Hepatic stellate cell (primary cell): ENCODE data around the gene KLHL9.

Experiments used
- DNase-seq: peaks from one replicate; pipeline ENCODE4 v3.0.0; 2011; ENCODE audit warnings: low spot score

The KLHL9 gene

DNA sequence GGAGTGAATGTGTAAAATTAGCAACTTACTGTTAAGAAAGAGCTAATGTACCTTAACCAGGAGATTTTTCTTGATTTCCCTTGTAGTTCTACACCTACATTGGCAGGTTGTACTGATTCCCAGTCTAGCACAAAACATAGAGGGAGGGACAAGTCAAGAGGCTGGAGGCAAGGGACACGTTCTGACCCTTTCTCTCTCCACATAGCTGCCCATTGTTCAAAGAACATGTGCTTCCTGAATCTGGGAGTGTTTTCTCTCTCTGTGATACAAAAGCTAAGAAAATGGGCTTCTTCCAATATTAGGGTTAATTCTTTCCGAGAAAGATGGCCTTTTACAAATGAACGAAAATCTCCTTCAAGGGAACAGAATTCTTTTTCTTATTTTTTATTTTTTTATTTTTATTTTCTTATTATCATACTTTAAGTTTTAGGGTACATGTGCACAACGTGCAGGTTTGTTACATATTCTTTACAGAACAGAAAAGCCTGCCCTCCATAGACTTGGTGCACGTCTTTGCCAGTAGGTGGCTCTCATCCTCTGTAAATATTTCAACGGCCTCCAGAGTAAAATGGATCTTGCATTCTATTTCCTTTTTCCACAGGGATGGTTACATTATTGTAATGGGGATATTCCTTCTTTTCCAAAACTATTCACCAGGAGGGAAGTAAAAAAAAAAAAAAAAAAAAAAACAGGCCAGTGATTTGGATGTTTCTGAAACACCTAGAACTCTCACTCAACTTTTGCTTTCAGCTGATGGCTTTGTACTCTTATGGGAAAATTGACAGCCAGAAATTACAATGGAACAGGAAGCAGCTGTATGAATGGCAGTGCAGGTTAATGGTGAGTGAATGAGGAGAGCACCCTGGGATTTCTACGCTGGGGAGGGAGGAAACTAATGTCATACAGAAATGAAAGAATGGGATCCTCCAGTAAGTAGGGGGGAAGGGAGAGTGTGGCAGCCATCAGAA, 17.0 kb downstream of the KLHL9 start:
- DNase-seq = no peak

DNA sequence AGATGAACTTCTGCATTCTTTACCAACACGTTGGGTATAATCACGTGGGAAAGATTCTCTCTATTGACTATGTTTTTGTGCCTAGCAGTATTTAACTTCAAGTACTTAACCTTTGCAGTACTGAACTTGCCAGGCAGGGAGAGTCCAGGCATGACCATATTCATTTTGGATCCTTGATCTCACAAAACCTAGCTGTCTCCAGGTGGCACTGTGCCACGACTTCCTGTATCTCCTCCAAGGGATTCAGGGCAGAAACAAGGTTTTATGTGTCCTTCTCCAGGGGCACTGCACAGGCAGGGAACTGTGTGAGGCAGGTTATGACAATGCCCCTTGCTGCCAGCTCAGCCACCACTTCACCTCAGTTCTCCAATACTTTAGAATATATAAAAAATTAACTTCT, 18.3 kb downstream of the KLHL9 start:
- no peak for DNase-seq

DNA sequence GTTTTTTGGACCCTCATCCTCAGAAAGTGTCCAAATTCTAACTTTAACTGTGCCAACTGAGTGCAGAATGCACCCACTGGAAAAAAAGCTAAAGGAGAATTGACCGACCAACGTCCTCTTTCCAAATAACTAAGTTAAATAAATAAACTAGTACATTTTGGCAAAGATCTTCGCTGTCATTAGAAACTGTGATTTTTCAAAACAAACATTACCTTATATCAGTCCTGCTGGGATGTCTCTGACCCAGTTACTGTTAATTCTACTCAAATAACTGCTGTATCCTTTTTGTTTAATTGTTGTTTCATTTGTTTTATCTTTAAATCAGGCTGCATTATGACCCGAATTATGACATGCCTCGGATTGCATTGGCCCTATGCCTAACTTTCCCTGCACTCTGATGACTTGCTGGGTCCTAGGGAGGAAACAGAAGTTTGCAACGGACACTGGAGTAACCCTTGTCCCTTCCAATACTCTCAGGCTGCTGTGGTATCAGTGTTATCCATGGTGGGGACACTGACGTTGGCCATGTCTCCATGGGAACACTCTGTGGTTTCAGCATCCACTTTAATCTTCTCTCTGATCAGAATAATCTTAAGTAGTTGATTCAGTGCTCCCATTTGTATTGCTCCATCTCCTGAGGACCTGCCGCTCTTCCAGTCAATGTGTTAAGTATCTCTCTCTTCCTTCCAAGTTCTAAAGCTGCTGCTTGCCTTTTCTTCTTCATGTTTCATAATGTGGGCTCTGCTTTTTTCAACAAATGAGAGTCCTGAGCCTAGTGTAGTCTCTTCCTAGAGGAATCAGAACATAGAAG, 19.0 kb downstream of the KLHL9 start:
- no peak for DNase-seq

DNA sequence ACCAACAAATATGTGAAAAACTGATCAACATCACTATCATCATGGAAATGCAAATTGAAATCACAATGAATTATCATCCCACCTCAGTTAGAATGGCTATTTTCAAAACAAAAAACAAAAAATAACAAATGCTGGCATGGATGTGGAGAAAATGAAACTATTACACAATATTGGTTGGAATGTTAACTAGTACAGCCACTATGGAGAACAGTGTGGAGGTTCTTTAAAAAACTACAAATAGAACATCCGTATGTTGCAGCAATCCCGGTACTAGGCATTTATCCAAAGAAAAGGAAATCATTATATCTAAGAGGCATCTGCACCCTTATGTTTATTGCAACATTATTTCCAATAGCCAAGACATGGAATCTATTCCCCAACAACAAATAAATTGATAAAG, 21.1 kb downstream of the KLHL9 start:
- DNase-seq = no peak

DNA sequence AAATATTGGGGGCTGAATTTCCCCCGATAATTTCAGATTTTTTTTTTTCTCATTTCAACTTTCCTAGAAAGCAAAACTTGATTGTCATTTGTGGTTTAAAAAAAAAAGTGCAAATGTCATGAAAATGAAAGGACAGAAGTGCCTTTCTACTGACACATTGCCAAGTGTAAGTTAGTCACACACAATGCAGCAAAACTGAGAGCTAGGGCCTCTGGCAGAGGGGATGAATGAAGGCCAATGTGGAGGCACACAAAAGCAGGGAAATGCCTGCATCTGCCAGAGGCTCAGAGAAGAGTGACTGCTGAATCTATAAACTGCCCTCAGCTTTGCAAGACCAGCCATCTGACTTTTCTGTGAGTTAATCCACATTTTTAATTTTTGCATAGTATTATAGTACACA, 23.3 kb downstream of the KLHL9 start:
- DNase-seq = no peak

DNA sequence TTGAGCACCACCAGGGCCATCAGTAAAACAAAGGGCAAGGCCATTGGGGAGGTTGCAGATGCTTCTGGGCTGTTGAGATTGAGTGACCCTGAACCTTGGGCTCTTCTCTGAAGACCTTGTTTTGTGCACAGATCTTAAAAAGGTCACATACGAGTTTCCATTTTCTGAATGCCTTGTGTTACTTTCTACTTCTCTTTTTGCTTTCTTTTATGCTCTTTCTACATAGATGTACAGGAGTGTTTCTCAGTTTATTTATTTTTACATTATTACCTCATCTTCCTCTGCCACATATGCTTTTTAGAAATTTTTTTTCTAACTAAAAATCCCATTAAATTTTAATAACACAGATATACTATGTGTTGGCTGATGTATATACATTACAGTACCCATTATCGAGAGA, 30.0 kb downstream of the KLHL9 start, which contains the start of gene IFNA5:
IFNA5 (minus strand) TSS at position 101 of the 400 bp plus-strand sequence; CDS start at position 44, 57 bp downstream.
- no peak for DNase-seq

DNA sequence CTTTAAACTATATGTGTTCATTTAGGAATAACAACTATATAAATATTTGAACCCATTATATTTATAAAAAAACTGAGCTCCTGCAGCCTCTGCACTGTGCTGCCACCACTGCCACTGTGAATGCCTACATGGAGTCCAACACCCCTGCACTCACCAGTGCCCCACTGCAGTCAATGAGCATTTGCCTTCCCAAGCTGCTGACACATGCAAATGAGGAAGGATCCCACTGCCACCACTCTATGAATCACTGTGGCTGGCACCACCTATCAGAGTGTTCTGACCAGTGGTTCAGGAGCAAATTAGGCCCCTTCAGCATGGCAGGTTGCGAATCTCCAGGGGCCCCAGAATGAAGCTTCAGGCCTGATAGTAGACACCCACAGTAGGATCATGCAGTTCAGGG, 39.2 kb downstream of the KLHL9 start:
- no peak for DNase-seq

DNA sequence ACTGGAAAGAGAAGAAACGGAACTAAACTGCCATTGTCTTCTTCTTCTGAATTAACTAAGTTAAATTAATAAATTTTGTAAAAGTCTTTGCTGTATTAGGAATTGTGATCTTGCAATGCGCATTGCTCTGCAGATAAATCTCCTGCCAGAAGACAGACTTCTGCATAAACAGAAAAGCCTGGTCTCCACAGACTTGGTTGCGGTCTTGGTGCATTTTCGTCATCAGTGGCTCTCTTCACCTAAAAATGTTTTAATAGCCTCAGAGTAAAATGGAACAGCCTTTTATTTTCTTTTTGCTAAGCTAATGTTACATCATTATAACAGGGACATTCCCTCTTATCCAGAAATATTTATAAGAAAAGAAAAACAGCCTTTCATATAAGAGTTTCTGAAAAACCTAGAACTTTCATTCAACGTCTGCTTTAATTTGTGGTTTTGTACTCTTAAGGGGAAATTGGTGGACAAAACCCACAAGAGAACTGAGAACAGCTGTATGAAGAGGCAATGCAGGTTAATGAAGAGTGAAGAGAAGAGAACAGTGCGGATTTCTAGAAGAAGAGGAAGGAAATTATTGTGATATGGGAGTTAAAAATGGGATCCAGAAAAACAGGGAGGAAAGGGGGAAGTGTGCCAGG, 40.2 kb downstream of the KLHL9 start:
- DNase-seq = no peak

DNA sequence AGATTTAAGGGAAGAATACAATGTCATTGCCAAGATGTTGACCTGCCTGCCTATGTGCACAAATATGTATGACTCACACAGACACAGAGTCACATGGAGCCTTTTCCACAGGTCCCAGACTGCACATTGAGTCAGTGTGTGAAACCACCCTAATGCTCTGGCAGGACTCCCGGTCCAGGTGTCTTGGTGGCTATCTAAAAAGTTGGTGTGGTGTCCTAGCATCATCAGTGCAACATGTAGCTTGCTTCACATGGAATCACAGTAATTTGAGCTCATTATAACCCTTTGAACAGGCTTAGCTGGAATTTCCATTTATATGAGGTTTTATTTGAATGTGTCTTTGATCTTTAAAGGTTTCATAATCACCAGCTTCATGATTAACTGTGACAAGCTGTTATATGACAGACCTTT, 40.8 kb downstream of the KLHL9 start:
- DNase-seq = no peak

DNA sequence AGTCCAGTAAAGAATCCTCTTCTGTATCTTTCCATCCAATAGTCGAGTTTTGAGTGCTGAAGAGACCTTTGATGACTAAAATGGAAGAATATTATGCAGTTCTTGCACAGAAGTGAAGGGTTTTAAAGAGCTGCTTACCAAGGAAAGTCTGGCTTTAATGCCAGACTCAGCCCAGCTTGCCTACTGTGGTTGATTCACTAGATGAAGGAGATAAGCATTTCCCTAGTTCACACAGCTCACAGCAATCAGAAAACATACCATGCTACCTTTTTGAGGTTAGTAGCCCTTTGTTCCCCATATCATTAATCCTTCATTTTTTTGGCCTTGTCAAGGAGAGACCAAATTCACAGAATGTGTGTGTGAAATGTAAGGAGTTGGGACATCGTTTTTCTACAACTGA, 45.4 kb downstream of the KLHL9 start:
- no peak for DNase-seq

DNA sequence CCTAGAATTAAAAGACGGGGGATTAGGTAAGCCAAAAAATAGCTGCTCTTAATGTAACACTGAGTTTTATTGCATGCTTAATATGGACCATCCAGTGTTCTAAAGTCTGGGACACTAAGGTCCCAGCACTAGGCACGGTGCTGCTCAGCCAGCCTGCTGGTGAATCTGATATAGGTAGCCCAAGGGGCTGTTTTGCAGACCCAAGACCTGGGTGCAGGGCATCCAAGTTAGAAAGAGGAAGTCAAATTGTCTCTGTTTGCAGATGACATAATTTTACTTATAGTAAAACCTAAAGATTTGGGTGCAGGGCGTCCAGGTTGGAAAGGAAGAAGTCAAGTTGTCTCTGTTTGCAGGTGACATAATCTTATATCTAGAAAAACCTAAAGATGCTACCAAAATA, 47.9 kb downstream of the KLHL9 start:
- DNase-seq = no peak

DNA sequence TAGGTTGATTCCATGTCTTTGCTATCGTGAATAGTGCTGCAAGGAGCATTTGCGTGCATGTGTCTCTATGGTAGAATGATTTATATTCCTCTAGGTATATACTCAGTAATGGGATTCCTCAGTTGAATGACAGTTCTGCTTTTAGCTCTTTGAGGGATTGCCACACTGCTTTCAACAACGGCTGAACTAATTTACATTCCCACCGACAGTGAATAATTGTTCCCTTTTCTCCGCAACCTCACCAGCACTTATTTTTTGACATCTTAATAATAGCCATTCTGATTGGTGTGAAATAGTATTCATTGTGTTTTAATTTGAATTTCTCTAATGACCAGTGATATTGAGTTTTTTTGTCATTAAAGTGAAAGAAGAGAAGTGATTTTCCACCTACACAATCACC, 48.5 kb downstream of the KLHL9 start:
- no peak for DNase-seq

DNA sequence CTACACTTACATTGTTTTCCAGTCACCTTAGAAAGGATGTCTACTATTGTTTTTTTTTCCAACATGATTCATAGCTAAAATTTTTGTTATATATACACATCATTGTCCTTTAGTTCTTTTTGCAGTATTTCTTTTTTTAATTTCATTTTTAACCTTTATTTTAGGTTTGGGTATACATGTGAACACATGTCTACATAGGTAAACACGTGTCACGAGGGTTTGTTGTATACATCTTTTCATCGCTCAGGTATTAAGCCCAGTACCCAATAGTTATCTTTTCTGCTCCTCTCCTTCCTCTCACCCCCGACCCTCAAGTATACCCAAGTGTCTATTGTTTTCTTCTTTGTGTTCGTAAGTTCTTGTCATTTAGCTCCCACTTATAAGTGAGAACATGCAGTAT, 49.1 kb downstream of the KLHL9 start:
- no peak for DNase-seq

DNA sequence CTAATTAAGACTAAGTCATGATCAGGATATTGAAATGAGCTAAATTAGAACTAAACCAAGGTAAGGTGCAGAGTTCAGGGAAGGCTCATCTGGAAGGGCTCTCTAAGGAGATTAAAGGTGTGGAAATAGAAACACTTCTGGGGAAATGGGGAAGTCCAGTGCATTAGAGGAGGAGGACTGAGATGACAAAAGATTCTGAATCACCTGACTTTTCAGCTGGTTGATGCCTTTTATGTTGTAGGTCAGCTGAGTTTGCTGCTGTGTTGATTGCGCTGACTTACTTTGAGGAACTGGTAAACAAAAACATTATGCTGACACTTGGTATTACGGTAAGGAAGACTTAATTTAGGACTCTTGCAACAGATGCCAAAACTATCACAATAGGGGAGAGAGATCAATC, 53.9 kb downstream of the KLHL9 start:
- DNase-seq = no peak
